Nephron (organoid): ENCODE data around the gene SLC38A10.

Experiments used
- H3K27ac Mint-ChIP-seq, 3 experiments: 2 replicates each; pipeline ENCODE4 v1.8.0; 2020; ENCODE audit warnings: mixed read lengths in 3 of 3, mild to moderate bottlenecking in 2 of 3, moderate library complexity in 1 of 3
- H3K27me3 Mint-ChIP-seq: 2 replicates; pipeline ENCODE4 v1.8.0; 2021; ENCODE audit warnings: low read depth, mild to moderate bottlenecking, moderate library complexity, mixed read lengths
- H3K36me3 Mint-ChIP-seq: 2 replicates; pipeline ENCODE4 v1.8.0; 2020; ENCODE audit warnings: low read depth, mixed read lengths
- H3K4me1 Mint-ChIP-seq: 2 replicates; pipeline ENCODE4 v1.8.0; 2020; ENCODE audit warnings: mixed read lengths
- H3K4me3 Mint-ChIP-seq, 3 experiments: 2 replicates each; pipeline ENCODE4 v1.8.0; 2020; ENCODE audit warnings: mild to moderate bottlenecking in 3 of 3, mixed read lengths in 3 of 3, moderate library complexity in 2 of 3
- H3K9me3 Mint-ChIP-seq: 2 replicates; pipeline ENCODE4 v1.8.0; 2020; ENCODE audit warnings: mixed read lengths
- TF ChIP-seq, protein P1 (sequence below), 3 experiments: fragments of 200-600 bp; sonication (generic); IDR thresholded peaks; one replicate each; pipeline ENCODE4 v1.5.0; 2021; ENCODE audit warnings: antibody characterized with exemption in 3 of 3; ENCODE audit not compliant: unreplicated experiment in 3 of 3

Gene SLC38A10

DNA sequence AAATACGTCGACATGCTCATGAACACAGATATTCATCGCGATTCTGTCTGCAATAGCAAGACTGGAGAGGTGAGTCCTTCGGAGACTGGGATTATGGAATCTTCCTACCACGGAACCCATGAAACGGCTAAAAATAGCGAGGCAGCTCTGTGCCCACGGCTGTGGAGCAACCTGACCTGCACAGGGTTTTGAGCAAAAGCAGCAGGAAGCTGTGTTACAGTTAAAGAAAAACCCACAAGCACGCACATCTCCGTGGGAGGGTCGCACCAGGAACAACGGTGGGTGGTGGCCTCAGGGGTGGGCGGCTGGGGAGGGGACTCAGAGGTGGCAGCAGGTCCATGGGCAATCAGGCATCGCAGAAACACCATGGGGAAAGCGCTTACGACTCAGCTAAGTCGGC, 24.8 kb downstream of the SLC38A10 start:
- no peaks in the 10 kb centered on the region for H3K27me3 Mint-ChIP-seq
- H3K9me3 Mint-ChIP-seq, result no peaks in the 10 kb centered on the region
- no peak overlapping the region for H3K27ac Mint-ChIP-seq
- TF ChIP-seq, protein P1, sequence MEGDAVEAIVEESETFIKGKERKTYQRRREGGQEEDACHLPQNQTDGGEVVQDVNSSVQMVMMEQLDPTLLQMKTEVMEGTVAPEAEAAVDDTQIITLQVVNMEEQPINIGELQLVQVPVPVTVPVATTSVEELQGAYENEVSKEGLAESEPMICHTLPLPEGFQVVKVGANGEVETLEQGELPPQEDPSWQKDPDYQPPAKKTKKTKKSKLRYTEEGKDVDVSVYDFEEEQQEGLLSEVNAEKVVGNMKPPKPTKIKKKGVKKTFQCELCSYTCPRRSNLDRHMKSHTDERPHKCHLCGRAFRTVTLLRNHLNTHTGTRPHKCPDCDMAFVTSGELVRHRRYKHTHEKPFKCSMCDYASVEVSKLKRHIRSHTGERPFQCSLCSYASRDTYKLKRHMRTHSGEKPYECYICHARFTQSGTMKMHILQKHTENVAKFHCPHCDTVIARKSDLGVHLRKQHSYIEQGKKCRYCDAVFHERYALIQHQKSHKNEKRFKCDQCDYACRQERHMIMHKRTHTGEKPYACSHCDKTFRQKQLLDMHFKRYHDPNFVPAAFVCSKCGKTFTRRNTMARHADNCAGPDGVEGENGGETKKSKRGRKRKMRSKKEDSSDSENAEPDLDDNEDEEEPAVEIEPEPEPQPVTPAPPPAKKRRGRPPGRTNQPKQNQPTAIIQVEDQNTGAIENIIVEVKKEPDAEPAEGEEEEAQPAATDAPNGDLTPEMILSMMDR (IDR thresholded peaks at IDR 0.05; ENCODE audit: unreplicated experiment in 3 of 3), result no peak
- H3K4me1 Mint-ChIP-seq, result no peaks in the 10 kb centered on the region
- H3K4me3 Mint-ChIP-seq, result no peak overlapping the region
- H3K36me3 Mint-ChIP-seq, result peaks cover 65% of the 10 kb centered on the region

- H3K9me3 Mint-ChIP-seq, result no peaks in the 10 kb centered on the region
- no peaks in the 10 kb centered on the region for H3K4me1 Mint-ChIP-seq
- no peaks in the 10 kb centered on the region for H3K27me3 Mint-ChIP-seq
- H3K27ac Mint-ChIP-seq, result no peak overlapping the region
- no peak overlapping the region for H3K4me3 Mint-ChIP-seq
- TF ChIP-seq, protein P1 (IDR thresholded peaks at IDR 0.05; ENCODE audit: unreplicated experiment in 3 of 3), result no peak
- H3K36me3 Mint-ChIP-seq, result peaks cover 62% of the 10 kb centered on the region
These were observed 27.6 kb downstream of the SLC38A10 start for GRCh38 chr17:81267390-81268067.

- TF ChIP-seq, protein P1 (IDR thresholded peaks at IDR 0.05; ENCODE audit: unreplicated experiment in 3 of 3), result no peak
- Mint-ChIP-seq H3K36me3 (peaks cover 56% of the 10 kb centered on the region), H3K27ac (no peak overlapping the region), H3K4me1 (no peaks in the 10 kb centered on the region), H3K4me3 (no peak overlapping the region), H3K27me3 (no peaks in the 10 kb centered on the region), H3K9me3 (no peaks in the 10 kb centered on the region)
These were observed 29.5 kb downstream of the SLC38A10 start for GRCh38 chr17:81265576-81265975.

- Mint-ChIP-seq H3K27ac (no peak overlapping the region), H3K27me3 (no peaks in the 10 kb centered on the region), H3K36me3 (peaks cover 51% of the 10 kb centered on the region), H3K4me3 (no peak overlapping the region), H3K4me1 (no peaks in the 10 kb centered on the region), H3K9me3 (no peaks in the 10 kb centered on the region)
- TF ChIP-seq, protein P1 (IDR thresholded peaks at IDR 0.05; ENCODE audit: unreplicated experiment in 3 of 3), result no peak
These were observed 30.5 kb downstream of the SLC38A10 start for GRCh38 chr17:81264640-81265039.

DNA sequence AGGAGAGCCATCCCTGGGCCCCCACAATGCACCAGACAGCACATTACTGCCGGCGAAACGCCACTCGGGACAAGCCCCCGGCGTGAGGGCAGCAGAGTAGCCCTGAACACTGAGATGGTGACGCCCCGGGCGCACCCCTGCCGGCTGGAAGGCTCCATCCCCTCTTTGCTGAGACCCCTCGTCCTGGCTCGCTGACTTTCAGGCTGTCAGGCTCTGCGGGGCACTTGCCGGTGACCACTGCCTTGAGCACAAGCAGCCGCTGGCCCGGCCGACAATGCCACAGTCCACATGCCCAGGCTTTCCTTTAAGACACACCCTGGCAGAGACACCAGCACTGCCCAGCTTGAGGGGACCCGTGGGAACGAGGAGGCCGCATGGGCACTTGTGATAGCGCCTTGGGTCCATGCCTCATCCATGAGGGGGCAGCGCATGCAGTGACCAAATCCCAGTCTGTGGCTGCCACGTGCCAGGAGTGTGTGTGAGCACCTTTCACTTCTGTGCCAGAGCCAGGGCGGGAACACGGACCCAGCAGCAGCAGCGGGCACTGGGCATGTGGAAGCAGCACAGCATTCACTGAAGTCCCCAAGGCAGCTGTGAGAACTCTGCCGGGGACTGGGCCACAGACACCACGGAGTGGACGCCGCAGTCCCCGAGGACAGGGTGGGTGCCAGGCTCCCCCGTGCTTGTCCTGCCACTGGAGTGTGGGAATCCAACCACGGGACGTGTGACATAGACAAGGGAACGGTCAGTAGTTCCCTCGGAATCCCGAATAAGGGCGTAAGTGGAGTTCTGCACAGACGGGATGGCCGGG, 31.5 kb downstream of the SLC38A10 start:
- TF ChIP-seq, protein P1 (IDR thresholded peaks at IDR 0.05; ENCODE audit: unreplicated experiment in 3 of 3), result no peak
- Mint-ChIP-seq H3K4me1 (no peaks in the 10 kb centered on the region), H3K36me3 (peaks cover 40% of the 10 kb centered on the region), H3K27ac (no peak overlapping the region), H3K27me3 (no peaks in the 10 kb centered on the region), H3K9me3 (no peaks in the 10 kb centered on the region), H3K4me3 (no peak overlapping the region)
